Measurements from ENCODE around the gene PPP1R3G.

Gene PPP1R3G

DNA sequence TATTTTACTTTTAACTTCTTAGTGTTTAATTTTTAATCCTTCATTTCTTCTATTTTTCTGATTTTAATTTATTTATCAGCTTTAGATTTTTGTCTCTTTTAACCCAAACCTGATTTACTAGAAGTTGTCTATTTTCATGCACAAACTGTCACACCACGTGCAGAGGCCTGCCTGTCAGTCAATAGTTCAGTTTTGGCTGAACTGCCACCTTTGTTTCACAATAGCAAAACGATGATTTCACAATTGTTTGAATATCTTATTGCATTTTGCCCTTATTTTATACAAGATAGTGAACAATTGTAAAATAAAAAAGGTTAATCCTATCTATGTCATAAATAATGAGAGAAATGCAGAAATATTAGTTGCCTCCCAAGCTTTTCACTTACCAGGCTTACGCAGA lies 24.0 kb upstream of the PPP1R3G start:
- TF ChIP-seq EZH2 (IDR thresholded peaks at IDR 0.05; ENCODE audit: borderline replicate concordance, low read length) = no peak
- no peak for TF ChIP-seq CTCF (IDR thresholded peaks at IDR 0.05; ENCODE audit: low read length)
- H3K4me3 ChIP-seq (ENCODE audit: low read depth, low read length, poor library complexity, severe bottlenecking) = no peak overlapping the region

GRCh38 chr6:5063617-5064016 lies 21.5 kb upstream of the PPP1R3G start:
- no peak for TF ChIP-seq CTCF (IDR thresholded peaks at IDR 0.05; ENCODE audit: low read length)
- no peak for TF ChIP-seq EZH2 (IDR thresholded peaks at IDR 0.05; ENCODE audit: borderline replicate concordance, low read length)

More for the DNA sequence above, 24.0 kb upstream of the PPP1R3G start:
- no peaks in the 10 kb centered on the region for H3K27me3 ChIP-seq (ENCODE audit: insufficient read depth, low read length)
- H3K9me2 ChIP-seq (ENCODE audit: low read depth, low read length) = no peaks in the 10 kb centered on the region
- H3K27ac ChIP-seq (ENCODE audit: low read depth, low read length, poor library complexity, severe bottlenecking) = no peak overlapping the region
- H3F3A ChIP-seq (ENCODE audit: insufficient read depth, low read length) = no peaks in the 10 kb centered on the region
- no peak overlapping the region for H2AFZ ChIP-seq (ENCODE audit: low read length)
- no peaks in the 10 kb centered on the region for H3K4me1 ChIP-seq (ENCODE audit: insufficient read depth, low read length, severe bottlenecking)
- no peaks in the 10 kb centered on the region for H3K9me3 ChIP-seq (ENCODE audit: low read length)
- H3K4me2 ChIP-seq (ENCODE audit: low read length) = no peak overlapping the region
- H3K9ac ChIP-seq (ENCODE audit: low read length) = no peak overlapping the region
- no peaks in the 10 kb centered on the region for H4K20me1 ChIP-seq (ENCODE audit: insufficient read depth, low read length)
- H3K79me2 ChIP-seq (ENCODE audit: insufficient read depth, low read length) = no peaks in the 10 kb centered on the region
- no peaks in the 10 kb centered on the region for H3K36me3 ChIP-seq (ENCODE audit: insufficient read depth, low read length)

DNA sequence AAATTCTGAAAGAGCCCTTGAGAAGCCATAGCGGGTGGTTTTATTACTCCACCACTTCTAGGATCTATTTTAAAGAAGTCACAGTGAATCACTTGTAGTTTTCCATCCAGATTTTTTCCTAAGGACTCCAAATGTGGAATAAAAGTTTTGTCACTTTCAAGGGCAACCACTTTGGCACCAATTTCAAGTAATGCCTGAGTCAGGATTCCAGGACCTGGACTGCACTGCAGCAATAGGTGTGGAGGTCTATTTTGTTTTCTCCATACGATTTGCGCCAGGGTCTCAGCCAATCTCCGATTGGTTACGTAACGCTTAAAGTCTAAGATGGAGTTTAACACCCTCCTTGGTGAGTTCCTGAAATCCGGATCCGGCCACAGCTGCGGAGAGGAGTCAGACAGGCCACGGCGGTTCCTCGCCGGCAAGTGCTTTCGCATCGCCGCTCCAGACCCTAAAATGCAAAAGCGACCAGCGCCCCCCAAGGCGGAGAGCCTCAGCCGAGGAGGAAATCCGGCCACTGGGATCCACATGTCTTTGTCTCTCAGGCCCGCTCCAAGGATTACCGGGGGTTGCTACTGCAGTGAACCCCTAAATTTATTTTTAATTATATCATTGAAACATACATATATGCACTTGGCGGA lies 18.6 kb upstream of the PPP1R3G start:
- no peak overlapping the region for H3K4me2 ChIP-seq (ENCODE audit: low read length)
- no peaks in the 10 kb centered on the region for H3K9me3 ChIP-seq (ENCODE audit: low read length)
- no peak overlapping the region for H2AFZ ChIP-seq (ENCODE audit: low read length)

More at GRCh38 chr6:5063617-5064016, 21.5 kb upstream of the PPP1R3G start:
- Histone ChIP-seq H2AFZ (ENCODE audit: low read length) (no peak overlapping the region), H3K4me3 (ENCODE audit: low read depth, low read length, poor library complexity, severe bottlenecking) (no peak overlapping the region), H3K9ac (ENCODE audit: low read length) (no peak overlapping the region), H4K20me1 (ENCODE audit: insufficient read depth, low read length) (no peaks in the 10 kb centered on the region), H3K79me2 (ENCODE audit: insufficient read depth, low read length) (no peaks in the 10 kb centered on the region), H3K27ac (ENCODE audit: low read depth, low read length, poor library complexity, severe bottlenecking) (no peak overlapping the region), H3K27me3 (ENCODE audit: insufficient read depth, low read length) (peaks cover 4% of the 10 kb centered on the region; the same call in 1 of the 2 replicates), H3K4me2 (ENCODE audit: low read length) (no peak overlapping the region), H3F3A (ENCODE audit: insufficient read depth, low read length) (no peaks in the 10 kb centered on the region), H3K36me3 (ENCODE audit: insufficient read depth, low read length) (no peaks in the 10 kb centered on the region), H3K9me3 (ENCODE audit: low read length) (no peaks in the 10 kb centered on the region), H3K9me2 (ENCODE audit: low read depth, low read length) (no peaks in the 10 kb centered on the region), H3K4me1 (ENCODE audit: insufficient read depth, low read length, severe bottlenecking) (no peaks in the 10 kb centered on the region)

More for the DNA sequence above, 18.6 kb upstream of the PPP1R3G start:
- H4K20me1 ChIP-seq (ENCODE audit: insufficient read depth, low read length) = no peaks in the 10 kb centered on the region
- no peaks in the 10 kb centered on the region for H3K36me3 ChIP-seq (ENCODE audit: insufficient read depth, low read length)
- no peak overlapping the region for H3K27ac ChIP-seq (ENCODE audit: low read depth, low read length, poor library complexity, severe bottlenecking)
- peaks cover 4% of the 10 kb centered on the region; the same call in 1 of the 2 replicates for H3K27me3 ChIP-seq (ENCODE audit: insufficient read depth, low read length)
- H3F3A ChIP-seq (ENCODE audit: insufficient read depth, low read length) = no peaks in the 10 kb centered on the region
- H3K4me1 ChIP-seq (ENCODE audit: insufficient read depth, low read length, severe bottlenecking) = no peaks in the 10 kb centered on the region
- no peak overlapping the region for H3K4me3 ChIP-seq (ENCODE audit: low read depth, low read length, poor library complexity, severe bottlenecking)
- TF ChIP-seq EZH2 (IDR thresholded peaks at IDR 0.05; ENCODE audit: borderline replicate concordance, low read length) (no peak), CTCF (IDR thresholded peaks at IDR 0.05; ENCODE audit: low read length) (no peak)
- H3K9me2 ChIP-seq (ENCODE audit: low read depth, low read length) = no peaks in the 10 kb centered on the region
- H3K9ac ChIP-seq (ENCODE audit: low read length) = no peak overlapping the region
- no peaks in the 10 kb centered on the region for H3K79me2 ChIP-seq (ENCODE audit: insufficient read depth, low read length)

Data from OCI-LY1 (cell line).